ENCODE measurements around the gene UNC13B.

UNC13B gene

DNA sequence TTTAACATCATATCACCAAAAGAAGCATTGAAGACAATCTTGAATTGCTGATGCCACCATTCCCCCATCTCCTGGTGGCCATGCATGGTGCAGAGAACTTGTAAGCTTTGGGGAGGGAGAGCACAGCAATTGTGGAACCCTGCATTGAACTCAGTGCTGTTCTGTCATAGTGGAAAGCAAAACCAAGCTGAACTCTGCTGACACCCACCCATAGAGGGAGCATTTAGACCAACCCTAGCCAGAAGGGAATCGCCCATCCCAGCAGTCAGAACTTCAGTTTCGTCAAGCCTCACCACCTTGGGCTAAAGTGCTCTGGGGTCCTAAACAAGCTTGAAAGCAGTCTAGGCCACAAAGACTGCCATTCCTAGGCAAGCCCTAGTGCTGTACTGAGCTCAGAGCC is 290.7 kb downstream of the UNC13B start:
- no peak for DNase-seq

GRCh38 chr9:35453786-35454185 is 292.0 kb downstream of the UNC13B start:
- no peak for DNase-seq
